Ecto neural progenitor cell (in vitro differentiated cells): ENCODE measurements around the gene TEF.
"Not testable (repeated sequence)": the region's sequence is repeated elsewhere in the genome, so short reads cannot be mapped to it uniquely, and the experiment has no call there.

Experiments used
- DNase-seq: peaks from one replicate; pipeline ENCODE4 v3.0.0-alpha.2; 2018; ENCODE audit warnings: low spot score

Gene TEF

GRCh38 chr22:41429232-41429950 lies 47.6 kb downstream of the TEF start:
- no peak for DNase-seq

DNA sequence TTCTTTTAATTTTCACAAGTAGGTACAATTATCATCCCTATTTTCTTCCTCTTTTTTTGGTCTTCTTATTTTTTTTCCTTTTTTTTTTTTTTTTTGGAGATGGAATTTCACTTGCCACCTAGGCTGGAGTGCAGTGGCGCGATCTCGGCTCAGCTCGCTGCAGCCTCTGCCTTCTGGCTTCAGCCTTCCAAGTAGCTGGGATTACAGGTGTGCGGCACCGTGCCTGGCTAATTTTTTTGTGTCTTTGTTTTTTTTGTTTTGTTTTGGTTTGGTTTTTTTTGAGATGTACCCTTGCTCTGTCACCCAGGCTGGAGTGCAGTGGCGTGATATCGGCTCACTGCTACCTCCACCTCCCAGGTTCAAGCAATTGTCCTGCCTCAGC lies 48.2 kb downstream of the TEF start:
- no peak for DNase-seq

DNA sequence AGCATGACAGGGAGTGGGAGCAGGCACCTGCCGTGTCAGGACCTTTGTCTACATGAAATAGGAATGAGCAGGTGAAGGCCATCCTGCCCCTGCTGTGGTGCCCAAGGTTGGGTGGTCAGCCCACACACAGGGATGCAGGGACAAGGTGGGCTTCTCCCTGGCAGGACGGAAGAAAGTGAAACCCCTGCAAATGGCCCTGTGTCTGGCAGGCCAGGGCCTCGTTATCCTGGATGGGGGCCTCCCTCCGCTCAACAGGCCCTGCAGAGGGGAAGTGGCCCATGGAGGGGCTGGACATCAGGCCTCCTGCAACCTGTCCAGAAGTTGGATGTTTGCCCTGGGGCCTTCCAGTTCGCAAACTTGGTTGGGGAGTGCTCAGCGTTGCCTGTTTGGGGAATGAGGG lies 49.9 kb downstream of the TEF start:
- DNase-seq, result no peak

- not testable (repeated sequence) for DNase-seq
Observed at GRCh38 chr22:41433480-41433879, 51.7 kb downstream of the TEF start.

DNA sequence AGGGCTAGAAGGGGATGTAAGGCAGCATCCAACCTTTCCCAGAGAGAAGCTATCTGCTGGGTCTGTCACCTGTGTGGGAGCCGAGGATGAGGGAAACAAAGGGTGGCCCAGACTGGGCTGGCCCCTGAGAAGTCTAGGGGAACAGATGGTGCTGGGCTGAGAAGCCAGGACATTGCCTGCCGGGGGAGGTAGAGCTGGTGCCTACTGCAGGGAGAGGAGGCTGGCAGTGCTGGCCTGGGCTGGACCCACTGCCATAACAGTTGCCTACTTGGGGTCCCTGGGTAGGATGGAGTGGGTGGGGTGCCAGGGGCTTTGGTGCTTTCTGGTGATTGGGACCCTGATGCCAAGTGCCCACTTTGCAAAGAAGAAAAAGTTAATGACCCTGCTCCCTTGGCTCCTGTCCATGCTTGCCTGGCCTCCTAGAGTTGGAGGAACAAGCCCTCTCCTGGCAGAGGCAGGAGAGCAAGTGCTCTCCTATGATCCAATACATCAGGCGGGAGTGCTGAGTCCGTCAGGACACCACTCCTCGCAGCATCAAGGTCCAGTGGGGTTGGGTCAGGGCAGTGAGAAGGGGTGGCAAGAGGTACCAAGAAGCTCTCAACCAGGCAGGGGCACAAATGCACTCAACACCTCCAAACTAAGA lies 52.7 kb downstream of the TEF start:
- DNase-seq, result not testable (repeated sequence)

GRCh38 chr22:41435560-41435959 lies 53.8 kb downstream of the TEF start:
- no peak for DNase-seq

GRCh38 chr22:41436322-41437113 lies 54.8 kb downstream of the TEF start:
- DNase-seq, result no peak

DNA sequence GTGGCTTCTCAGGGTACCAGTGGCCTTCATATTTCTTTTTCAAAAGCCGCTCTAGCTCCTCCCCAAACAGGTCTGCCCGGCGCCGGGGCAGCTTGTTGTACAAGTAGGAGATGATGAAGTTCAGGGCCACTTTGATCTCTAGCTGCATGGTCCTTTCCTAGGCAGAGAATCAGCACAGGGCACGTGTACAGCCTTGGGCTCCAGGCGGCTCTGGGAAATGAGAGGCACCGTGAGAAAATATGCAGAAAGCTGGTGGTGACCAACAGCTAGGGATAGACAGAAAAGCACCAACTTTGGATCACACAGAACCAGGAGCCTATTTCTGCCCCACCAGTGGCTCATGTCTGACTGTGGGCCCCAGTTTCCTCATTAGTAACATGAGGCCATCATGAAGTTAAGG lies 55.5 kb downstream of the TEF start:
- no peak for DNase-seq

DNA sequence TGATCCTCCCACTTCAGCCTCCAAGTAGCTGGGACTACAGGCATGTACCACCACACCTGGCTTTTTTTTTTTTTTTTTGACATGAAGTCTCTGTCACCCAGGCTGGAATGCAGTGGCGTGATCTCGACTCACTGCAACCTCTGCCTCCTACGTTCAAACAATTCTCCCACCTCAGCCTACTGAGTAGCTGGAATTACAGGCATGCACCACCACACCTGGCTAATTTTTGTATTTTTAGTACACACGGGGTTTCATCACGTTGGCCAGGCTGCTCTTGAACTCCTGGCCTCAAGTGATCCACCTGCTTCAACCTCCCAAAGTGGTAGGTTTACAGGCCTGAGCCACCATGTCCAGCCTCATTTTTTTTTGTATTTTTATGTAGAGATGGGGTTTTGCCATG lies 58.8 kb downstream of the TEF start:
- not testable (repeated sequence) for DNase-seq

GRCh38 chr22:41442240-41442792 lies 60.6 kb downstream of the TEF start:
- no peak for DNase-seq

- DNase-seq, result peak; percentile 97
Observed at GRCh38 chr22:41444360-41445128, 62.8 kb downstream of the TEF start.

GRCh38 chr22:41445129-41446056 lies 63.7 kb downstream of the TEF start:
- DNase-seq, result peak; percentile 71

- DNase-seq, result no peak
Observed at GRCh38 chr22:41446057-41446501, 64.3 kb downstream of the TEF start.

- DNase-seq, result peak; percentile 98
Observed at GRCh38 chr22:41446639-41447434, 65.1 kb downstream of the TEF start, which contains the start of gene TOB2. Gene TOB2 (minus strand): TSS chr22:41446801. CDS start chr22:41437345, 9,456 bp downstream.

GRCh38 chr22:41447435-41448188 lies 65.9 kb downstream of the TEF start:
- DNase-seq, result peak; percentile 88

GRCh38 chr22:41448189-41448808 lies 66.6 kb downstream of the TEF start:
- peak; percentile 96 for DNase-seq
